ENCODE results near the gene IL4R. TPM values are rescaled to one million over a fixed set of nuclear protein-coding genes. Genes with fewer than 3 reads are reported as not detected.

The IL4R gene
- total and polyA plus RNA-seq, 2 of the 13 experiments (the other 11 are each of a cell fraction or from before 2014, with no cell fraction given), result 15.9 to 49.6 TPM

GRCh38 chr16:27363797-27364196 lies 50.0 kb downstream of the IL4R start (continued):
- no peak for TF ChIP-seq CENPBD1 (CRISPR knock-in tag; IDR thresholded peaks at IDR 0.05; ENCODE audit: borderline replicate concordance, low read depth)
- TF ChIP-seq ZUFSP (CRISPR knock-in tag; IDR thresholded peaks at IDR 0.05; ENCODE audit: borderline replicate concordance), result no peak

- no TSS peak for BruUV-seq (replicated peaks)
- in situ Hi-C loops (cut with HindIII; ENCODE audit: extremely low pct_ligation_motif_present, low pct_unique_long_range_greater_than_20kb), result loop anchor here (5.0 kb wide), 2 partner anchors 132 to 187 kb away; no protein-coding TSS in a partner anchor
- no peaks in the 10 kb centered on the region for H3K27me3 ChIP-seq (ENCODE audit: control insufficient read depth in 1 of 2, insufficient read depth in 2 of 2, low read length in 2 of 2)
- H3K4me2 ChIP-seq (ENCODE audit: low read depth, low read length), result peak overlapping the region; percentile 45
- H3K36me3 ChIP-seq (replicated peaks in 1 of 2; ENCODE audit: control insufficient read depth in 1 of 2, insufficient read depth in 2 of 2, low read length in 2 of 2), result peaks cover 11 to 14% of the 10 kb centered on the region in 2 experiments; a peak in 4 of 5 replicates
- ChIA-PET POLR2A (interaction anchor here (1.1 to 1.2 kb wide), 1 partner anchor 161 kb away, joined by 3 to 5 read pairs; the partner anchor contains the start of gene KDM8), CTCF (ENCODE audit: low intra/inter-chr PET ratio, low total read pairs) (no interaction called here)
- DNase-seq (ENCODE audit: low spot score), result peak; percentile 97
- H3K27ac ChIP-seq (ENCODE audit: extremely low read length, insufficient read depth, low read length), result no peak overlapping the region
- peak; percentile 89 for ATAC-seq
- no peaks in the 10 kb centered on the region for H3K9me3 ChIP-seq (ENCODE audit: low read length)
- H3K4me1 ChIP-seq (ENCODE audit: insufficient read depth, low read length), result peaks cover 57% of the 10 kb centered on the region
- intact Hi-C loops (cut with micrococcal nuclease; ENCODE audit: unreplicated experiment), result loop anchor here (1.0 to 5.0 kb wide), 3 partner anchors 38 to 90 kb away; partner anchors contain the start of gene IL4R
- peak overlapping the region in 1 of 3 experiments; percentile 13; a peak in 1 of 6 replicates for H3K4me3 ChIP-seq (replicated peaks in 1 of 3; ENCODE audit: insufficient read depth in 1 of 3, low read depth in 2 of 3, low read length in 3 of 3)
- no peaks in the 10 kb centered on the region for H3K79me2 ChIP-seq (ENCODE audit: insufficient read depth, low read length)
- peak; percentile 99 for FAIRE-seq
- H3K9ac ChIP-seq (ENCODE audit: insufficient read depth, low read depth, low read length), result no peak overlapping the region
- H2AFZ ChIP-seq (ENCODE audit: low read length), result no peak overlapping the region
- peaks cover 9% of the 10 kb centered on the region; the same call in 1 of the 2 replicates for H4K20me1 ChIP-seq (ENCODE audit: insufficient read depth, low read length)
- 8% methylated on average over 6 of the region's 6 CpGs for WGBS (ENCODE audit: low lambda C conversion rate)
- TF ChIP-seq NFE2L1 (CRISPR knock-in tag; IDR thresholded peaks at IDR 0.05; ENCODE audit: borderline replicate concordance), result no peak
- TF ChIP-seq MXD4 (CRISPR knock-in tag; IDR thresholded peaks at IDR 0.05), result no peak
- TF ChIP-seq SMAD1 (CRISPR knock-in tag; IDR thresholded peaks at IDR 0.05; ENCODE audit: borderline replicate concordance, low read depth), result no peak
- peak; percentile 70; the same call in 1 of the 2 replicates for TF ChIP-seq SIN3A (IDR thresholded peaks at IDR 0.05; ENCODE audit: borderline replicate concordance, low read depth, low read length)
- no peak for TF ChIP-seq TSC22D2 (CRISPR knock-in tag; IDR thresholded peaks at IDR 0.05; ENCODE audit: borderline replicate concordance)
- no peak for TF ChIP-seq MATR3 (CRISPR knock-in tag; IDR thresholded peaks at IDR 0.05)
- TF ChIP-seq ZKSCAN5 (CRISPR knock-in tag; IDR thresholded peaks at IDR 0.05), result no peak
- peak; percentile 71 for TF ChIP-seq TFE3 (CRISPR knock-in tag; IDR thresholded peaks at IDR 0.05)
- no peak for TF ChIP-seq TRIM22 (IDR thresholded peaks at IDR 0.05)
- TF ChIP-seq ZNF18 (CRISPR knock-in tag; IDR thresholded peaks at IDR 0.05; ENCODE audit: insufficient replicate concordance), result no peak
- no peak for TF ChIP-seq ZNF713 (CRISPR knock-in tag; IDR thresholded peaks at IDR 0.05)
- no peak for TF ChIP-seq ZNF101 (CRISPR knock-in tag; IDR thresholded peaks at IDR 0.05; ENCODE audit: borderline replicate concordance, low read depth)
Measured at GRCh38 chr16:27364493-27365141, 50.8 kb downstream of the IL4R start.

All from HepG2 (cell line).